Skin epidermis (tissue), 12 donors: ENCODE measurements around the gene C6orf52.
A peak's percentile ranks its signal among the peaks of the same experiment; 100 is the strongest.
"Not testable (repeated sequence)": the region's sequence is repeated elsewhere in the genome, so short reads cannot be mapped to it uniquely, and the experiment has no call there.

Experiments used
- H3K27ac ChIP-seq, 21 experiments: fragments of 200-600 bp; sonication (generic) in 11 of 21; one replicate each; pipeline ENCODE4 v1.5.0; 2020; ENCODE audit warnings: mild to moderate bottlenecking in 3 of 21, inconsistent platforms in 2 of 21, moderate library complexity in 2 of 21
- H3K4me3 ChIP-seq, 7 experiments: fragments of 200-600 bp; sonication (generic) in 2 of 7; one replicate each; pipeline ENCODE4 v1.5.0; 2020; ENCODE audit warnings: inconsistent platforms in 2 of 7, mild to moderate bottlenecking in 2 of 7, moderate library complexity in 1 of 7

The C6orf52 gene

DNA sequence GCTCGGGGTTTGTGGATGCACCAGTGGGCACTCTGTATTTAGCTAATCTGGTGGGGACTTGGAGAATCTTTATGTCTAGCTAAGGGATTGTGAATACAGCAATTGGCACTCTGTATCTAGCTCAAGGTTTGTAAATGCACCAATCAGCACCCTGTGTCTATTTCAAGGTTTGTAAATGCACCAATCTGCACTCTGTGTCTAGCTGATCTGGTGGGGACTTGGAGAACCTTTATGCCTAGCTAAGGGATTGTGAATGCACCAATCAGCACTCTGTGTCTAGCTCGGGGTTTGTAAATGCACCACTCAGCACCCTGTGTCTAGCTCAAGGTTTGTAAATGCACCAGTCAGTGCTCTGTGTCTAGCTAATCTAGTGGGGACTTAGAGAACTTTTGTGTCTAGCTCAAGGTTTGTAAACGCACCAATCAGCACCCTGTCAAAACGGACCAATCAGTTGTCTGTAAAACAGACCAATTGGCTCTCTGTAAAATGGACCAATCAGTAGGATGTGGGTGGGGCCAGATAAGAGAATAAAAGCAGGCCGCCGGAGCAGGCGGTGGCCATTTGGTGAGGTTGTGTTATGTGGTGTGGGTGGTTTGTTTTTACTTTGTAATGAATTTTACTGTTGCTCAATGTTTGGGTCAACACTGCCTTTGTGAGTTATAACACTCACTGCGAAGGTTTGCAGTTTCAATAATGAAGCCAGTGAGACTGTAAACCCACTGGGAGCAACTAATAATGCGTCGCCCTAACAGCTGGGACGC, 33.8 kb downstream of the C6orf52 start:
- H3K27ac ChIP-seq, result not testable (repeated sequence)
- peak overlapping the region in 2 of 7 experiments; percentile 30 to 37 for H3K4me3 ChIP-seq

DNA sequence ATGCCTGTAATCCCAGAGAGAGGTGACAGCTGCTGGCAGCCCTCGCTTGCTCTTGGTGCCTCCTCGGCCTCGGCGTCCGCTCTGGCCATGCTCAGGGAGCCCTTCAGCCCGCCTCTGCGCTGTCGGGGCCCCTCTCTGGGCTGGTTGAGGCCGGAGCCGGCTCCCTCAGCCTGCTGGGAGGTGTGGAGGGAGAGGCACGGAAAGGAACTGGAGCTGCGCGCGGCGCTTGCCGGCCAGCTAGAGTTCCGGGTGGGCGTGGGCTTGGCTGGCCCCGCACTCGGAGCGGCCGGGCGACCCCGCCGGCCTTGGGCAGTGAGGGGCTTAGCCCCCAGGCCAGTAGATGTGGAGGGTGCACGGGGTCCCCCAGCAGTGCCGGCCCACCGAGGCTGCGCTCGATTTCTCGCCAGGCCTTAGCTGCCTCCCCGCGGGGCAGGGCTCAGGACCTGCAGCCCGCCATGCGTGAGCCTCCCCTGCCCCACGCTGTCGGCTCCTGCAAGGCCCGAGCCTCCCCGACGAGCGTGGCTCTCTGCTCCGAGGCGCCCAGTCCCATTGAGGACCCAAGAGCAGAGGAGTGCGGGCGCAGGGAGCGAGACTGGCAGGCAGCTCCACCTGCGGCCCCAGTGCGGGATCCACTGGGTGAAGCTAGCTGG, 34.6 kb downstream of the C6orf52 start:
- Histone ChIP-seq H3K27ac (peak overlapping the region in 5 of 21 experiments; percentile 53 to 78 (median 62)), H3K4me3 (peak overlapping the region in 6 of 7 experiments; percentile 7 to 37 (median 25))

DNA sequence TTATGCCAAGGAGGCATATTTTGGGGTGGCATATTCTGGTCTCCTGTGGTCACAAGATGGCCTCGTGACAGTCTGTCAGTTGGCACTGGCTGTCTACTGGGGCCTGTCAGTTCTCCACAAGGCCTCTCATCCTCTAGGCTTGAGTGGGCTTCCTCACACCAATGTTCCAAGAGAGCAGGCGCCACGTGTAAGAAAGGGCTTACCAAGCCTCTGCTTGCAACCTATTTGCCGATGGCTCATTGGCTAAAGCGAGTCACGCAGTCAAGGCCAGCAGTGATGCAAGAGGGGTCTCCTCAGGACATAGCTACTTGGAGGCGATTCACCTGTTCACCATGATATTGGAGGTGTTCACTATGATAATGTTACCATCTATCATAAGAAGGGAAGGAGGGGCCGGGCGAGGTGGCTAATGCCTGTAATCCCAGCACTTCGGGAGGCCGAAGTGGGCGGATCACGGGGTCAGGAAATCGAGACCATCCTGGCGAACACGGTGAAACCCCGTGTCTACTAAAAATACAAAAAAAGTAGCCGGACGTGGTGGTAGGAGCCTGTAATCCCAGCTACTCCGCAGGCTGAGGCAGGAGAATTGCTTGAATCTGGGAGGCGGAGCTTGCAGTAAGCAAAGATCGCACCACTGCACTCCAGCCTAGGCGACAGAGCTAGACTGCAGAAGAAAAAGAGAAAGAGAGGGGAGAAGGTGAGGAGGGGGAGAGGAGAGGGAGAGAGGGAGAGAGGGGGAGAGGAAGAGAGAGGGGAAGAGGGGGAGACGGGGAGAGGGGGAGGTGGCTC, 35.3 kb downstream of the C6orf52 start:
- peak overlapping the region in 6 of 7 experiments; percentile 7 to 37 (median 25) for H3K4me3 ChIP-seq

DNA sequence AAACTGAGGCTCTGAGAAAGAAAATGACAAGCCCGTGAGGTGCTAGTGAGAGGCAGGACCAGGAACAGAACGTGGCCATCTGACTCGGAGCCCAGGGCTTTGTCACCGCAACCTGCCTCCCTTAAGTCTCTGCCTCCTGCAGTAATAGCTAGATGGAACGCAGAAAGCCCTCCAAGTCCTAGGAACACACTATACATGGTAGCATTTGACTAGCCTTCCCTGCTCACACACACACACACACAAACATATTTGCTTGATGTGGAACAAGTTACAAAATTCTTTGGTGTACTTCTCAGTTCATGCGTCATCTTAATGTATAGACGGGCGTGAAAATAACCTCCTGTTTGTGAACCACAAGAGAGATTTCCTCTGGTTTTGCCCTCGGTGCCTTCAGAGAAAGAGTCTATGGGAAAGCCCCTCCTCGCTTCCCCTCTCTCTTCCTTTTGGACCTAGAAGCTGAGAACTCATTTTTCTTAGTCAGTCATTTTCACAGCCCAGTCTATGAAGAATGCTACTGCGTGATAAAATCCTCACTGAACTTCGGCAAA, 38.8 kb downstream of the C6orf52 start:
- Histone ChIP-seq H3K4me3 (no peak overlapping the region), H3K27ac (no peak overlapping the region)

More for the DNA sequence above, 35.3 kb downstream of the C6orf52 start:
- peak overlapping the region in 5 of 21 experiments; percentile 53 to 78 (median 62) for H3K27ac ChIP-seq

DNA sequence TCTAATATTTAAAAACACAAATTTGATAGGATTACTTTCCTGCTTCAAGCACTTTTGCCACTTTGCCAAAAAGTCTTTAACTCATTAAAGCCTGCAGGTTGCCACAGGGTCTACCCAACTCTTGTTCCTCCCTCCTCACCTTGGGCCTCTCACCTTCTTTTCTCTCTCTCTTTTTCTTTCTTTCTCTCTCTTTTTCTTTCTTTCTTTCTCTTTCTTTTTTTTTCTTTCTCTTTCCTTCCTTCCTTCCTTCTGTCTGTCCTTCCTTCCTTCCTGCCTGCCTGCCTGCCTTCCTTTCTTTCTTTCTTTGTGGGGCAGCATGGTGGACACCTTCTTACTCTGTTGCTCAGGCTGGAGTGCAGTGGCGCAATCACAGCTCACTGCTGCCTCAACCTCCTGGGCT, 50.2 kb downstream of the C6orf52 start:
- Histone ChIP-seq H3K27ac (no peak overlapping the region), H3K4me3 (no peak overlapping the region)

DNA sequence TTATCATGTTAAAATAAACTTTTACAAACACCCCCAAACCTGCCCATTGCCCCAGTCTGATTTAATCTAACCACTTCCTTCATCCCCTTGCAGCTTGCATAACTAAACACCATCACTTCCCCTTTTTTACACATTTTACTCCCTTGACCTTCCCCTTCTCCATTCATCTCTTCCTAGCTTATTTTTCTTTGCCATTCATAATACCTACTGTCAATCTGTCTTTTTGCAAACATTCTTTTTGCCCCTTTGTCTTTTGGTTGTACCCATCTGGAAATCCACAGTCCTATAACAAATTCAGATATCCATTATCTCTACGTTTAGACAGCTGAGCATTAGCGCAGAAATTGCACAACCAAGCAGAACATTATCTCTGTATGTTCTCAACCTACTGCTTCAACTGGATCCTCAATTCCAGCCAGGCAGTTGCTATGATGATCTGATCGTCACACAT, 51.2 kb downstream of the C6orf52 start:
- H3K27ac ChIP-seq, result no peak overlapping the region
- H3K4me3 ChIP-seq, result no peak overlapping the region

DNA sequence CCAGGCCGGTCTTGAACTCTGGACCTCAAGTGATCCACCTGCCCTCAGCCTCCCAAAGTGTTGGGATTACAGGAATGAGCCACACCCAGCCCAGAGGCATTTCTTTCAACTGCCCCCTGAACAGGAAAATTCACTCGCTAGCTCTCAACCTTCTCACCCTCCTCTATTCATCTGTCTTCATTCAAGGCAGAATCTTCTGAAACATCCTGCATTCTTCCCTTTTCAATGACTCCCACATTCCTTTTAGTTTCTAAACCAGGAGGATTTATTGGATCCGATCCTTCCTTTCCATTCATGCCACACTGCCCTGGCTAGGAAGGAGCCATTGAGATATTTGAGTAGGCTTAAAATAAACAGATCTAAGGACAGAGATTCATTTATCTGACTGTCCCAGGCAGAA, 52.9 kb downstream of the C6orf52 start:
- Histone ChIP-seq H3K4me3 (no peak overlapping the region), H3K27ac (no peak overlapping the region)

DNA sequence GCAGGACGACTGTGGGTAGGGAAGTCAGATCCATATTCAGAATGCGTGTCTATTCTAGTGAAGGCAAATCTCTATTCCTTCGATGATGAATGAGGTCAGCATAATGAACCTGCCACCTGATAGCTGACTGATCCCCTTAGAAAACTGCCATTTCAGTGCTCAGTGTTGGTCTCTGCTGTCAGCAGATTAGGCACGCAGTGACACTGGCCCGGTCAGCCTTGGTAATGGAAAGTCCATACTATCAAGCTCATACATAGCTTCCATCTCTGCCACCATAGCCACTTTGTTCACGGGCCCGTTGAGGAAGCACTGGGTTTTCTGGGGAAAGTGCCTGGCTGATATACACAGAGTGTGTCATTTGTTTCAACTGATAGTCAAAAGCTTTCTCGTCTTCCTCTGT, 54.0 kb downstream of the C6orf52 start:
- Histone ChIP-seq H3K27ac (no peak overlapping the region), H3K4me3 (no peak overlapping the region)

DNA sequence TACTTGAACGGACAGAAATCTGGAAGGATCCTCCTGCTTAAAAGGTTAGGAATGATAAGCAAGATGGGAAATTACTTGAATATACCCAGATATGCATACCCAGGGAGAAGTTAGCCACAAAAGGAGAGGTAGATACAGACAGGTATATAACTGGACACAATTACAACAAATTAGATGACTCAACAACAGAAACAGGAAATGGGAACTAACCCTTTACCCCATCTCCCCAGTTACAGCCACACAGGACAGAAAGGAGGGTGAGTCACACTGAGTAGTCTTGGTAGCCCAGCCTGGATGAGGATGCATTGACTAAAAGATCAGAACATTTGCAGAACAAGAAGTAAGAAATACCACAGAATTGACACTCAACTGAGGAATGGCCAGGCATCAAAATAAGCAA, 61.2 kb downstream of the C6orf52 start:
- Histone ChIP-seq H3K27ac (no peak overlapping the region), H3K4me3 (no peak overlapping the region)

DNA sequence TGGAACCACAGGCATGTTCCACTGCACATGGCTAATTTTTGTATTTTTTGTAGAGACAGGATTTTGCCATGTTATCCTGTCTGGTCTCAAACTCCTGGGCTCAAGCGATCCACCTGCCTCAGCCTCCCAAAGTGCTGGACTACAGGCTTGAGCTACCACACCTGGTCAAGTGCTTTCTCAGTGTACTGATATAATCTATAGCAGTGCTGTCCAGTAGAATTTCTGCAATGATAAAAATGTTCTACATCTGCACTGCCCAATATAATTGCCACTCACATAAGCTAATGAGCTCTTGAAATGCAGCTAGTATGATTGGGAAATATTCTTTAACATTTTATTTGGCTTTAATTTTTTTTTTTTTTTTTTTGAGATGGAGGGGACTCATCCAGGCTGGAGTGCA, 64.2 kb downstream of the C6orf52 start:
- H3K27ac ChIP-seq, result no peak overlapping the region
- no peak overlapping the region for H3K4me3 ChIP-seq

DNA sequence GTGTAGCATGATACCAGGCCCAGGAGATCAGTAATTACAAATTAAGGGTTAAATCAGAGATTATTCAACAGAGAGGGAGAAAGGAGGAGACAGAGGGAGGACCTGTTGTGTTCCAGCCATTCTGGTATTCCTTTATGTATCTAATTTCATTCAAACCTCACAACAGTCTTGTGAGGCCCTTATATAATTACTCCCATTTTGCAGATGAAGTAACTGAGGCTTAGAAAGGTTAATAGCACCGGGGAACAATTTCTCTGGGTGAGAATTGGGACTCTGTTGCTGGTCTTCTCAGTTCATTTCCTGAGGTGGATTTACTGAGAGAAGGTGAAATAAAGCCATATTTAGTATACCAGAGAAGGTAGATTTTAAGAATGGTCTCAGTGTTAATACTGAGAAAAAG, 66.6 kb downstream of the C6orf52 start:
- Histone ChIP-seq H3K4me3 (no peak overlapping the region), H3K27ac (no peak overlapping the region)

DNA sequence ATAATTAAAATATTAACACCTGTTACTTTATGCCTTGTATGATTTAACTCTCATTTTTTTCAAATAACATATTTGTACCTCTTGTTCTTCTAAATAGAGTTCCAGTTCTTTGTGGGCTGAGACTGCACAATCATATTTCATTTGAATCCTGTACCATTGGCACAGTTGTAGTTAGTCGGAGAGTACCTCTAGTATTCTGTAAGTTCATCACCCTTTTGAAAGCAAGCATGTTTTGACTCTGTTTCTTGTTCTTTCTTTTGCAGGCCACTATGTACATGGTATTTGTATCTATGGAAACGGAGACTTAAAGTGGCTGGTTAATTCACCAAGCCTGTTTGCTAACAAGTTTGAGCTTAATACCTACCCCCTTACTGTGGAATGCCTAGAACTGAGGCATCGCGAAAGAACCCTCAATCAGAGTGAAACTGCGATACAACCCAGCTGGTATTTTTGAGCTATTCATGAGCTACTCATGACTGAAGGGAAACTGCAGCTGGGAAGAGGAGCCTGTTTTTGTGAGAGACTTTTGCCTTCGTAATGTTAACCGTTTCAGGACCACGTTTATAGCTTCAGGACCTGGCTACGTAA, 68.2 kb downstream of the C6orf52 start:
- Histone ChIP-seq H3K27ac (no peak overlapping the region), H3K4me3 (no peak overlapping the region)

DNA sequence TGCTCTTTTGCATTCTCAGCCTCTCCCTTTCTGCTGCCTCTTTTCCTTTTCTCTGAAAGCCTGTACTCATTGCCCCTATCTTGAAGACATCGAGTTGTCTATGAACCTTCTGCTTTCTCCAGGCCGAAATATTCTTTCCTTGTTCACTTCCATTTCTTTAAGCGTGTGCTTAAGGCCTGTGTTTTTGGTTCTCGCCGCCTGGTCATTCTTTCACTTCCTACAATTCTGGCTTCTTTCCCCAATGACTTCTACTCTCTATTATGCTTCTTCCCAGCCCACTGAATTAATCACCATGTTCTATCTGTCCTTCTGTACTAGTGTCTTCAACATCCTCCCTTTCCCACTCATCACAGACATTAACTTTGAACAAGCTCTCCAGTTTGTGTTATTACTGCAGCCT, 69.6 kb downstream of the C6orf52 start:
- H3K4me3 ChIP-seq, result no peak overlapping the region
- no peak overlapping the region for H3K27ac ChIP-seq

DNA sequence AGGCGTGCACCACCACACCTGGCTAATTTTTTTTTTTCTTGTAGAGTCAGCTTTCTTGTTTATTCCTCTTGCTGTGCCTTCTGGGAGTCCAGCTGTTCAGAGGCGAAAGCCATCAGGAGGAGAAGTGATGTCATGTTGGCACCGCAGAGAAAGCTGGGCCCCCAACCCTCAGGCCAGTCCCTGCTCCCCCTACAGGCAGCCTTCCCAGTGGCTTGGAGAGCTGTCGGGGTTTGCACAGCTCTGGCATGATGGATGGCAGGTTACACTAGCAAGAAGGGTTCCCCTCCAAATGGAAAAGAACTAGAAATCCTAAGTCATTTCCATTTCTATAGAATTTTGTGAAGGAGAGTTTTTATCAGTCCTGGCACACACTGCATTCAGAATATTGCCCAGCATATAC, 72.6 kb downstream of the C6orf52 start:
- H3K4me3 ChIP-seq, result no peak overlapping the region
- no peak overlapping the region for H3K27ac ChIP-seq
